ENCODE results near the gene NFKB2.

Gene NFKB2

DNA sequence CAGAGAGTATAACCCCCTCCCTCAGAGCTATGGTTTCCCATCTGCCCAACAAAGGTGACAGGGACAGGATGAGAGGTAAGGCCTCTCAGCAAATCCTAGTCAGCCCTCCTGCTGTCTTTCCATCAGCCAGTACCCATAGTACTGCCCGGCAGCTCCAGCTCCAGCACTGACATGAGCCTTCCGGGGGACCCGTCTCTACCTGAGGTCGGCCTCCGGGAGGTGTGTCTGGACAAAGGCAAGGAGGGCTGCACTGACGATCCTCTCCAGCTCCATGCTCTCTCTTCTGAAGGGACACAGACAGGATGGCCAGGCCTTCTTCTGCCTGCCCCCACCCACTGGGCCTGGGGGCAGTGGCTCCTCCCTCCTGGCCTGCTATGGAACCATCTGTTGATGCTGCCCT lies 29.4 kb downstream of the NFKB2 start:
- no peak for DNase-seq

DNA sequence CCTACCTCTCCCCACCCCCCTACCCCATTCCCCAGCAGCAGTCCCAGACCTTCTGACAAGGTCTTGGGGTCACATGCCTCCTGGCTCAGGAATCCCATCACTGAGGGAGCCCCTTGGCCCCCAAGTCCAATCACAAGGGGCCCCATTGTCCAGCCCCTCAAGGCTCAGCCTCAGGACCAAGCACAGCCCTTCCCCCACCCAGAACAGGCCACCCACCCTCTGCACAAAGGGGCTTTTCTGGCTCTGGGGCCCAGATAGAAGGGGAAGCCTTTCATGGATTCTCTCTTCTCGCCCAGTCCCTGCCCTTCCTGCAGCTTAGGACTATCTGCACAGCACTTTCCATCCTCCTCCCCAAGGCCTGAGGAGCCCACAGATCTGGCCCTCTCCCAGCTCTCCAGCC lies 29.9 kb downstream of the NFKB2 start:
- DNase-seq = no peak

DNA sequence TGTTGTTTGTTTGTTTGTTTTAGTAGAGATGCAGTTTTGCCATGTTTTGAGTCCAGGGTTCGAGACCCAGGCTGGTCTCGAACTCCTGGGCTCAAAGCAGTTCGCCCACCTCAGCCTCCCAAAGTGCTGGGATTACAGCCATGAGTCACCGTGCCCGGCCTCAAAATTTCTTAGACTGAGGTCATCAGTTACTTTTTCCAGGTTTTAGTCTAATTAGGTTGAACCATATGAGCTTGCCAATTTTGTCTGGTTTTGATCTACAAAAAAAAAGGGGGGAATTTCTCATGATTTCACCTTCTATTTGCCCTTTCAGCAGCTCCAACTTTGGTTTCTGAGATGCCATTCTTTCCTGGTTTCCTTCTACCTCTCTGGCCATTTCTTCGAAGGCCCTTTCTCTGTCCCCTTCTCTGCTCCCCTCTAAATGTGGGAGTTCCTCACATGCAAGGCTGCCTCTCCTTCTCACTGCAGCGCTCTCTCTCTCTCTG lies 31.3 kb downstream of the NFKB2 start:
- DNase-seq = no peak

DNA sequence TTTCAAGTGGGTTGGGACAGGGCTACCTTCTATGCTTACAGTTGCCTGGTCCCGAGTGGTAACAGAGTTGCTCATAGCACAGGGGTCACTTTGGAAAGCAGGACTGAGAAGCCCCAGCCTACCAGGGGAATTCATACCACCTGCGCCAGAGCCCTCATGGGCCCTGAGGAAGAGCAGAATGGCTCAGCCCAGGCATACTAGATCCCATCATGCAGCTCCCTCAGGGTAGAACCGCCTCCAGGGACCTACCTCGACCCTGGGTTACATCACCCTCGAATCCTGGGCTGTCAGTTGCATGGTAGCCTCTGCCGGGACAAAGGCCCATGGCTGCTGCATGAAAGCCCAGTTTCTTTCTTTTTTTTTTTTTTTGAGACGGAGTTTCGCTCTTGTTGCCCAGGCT lies 34.0 kb downstream of the NFKB2 start:
- DNase-seq = no peak

DNA sequence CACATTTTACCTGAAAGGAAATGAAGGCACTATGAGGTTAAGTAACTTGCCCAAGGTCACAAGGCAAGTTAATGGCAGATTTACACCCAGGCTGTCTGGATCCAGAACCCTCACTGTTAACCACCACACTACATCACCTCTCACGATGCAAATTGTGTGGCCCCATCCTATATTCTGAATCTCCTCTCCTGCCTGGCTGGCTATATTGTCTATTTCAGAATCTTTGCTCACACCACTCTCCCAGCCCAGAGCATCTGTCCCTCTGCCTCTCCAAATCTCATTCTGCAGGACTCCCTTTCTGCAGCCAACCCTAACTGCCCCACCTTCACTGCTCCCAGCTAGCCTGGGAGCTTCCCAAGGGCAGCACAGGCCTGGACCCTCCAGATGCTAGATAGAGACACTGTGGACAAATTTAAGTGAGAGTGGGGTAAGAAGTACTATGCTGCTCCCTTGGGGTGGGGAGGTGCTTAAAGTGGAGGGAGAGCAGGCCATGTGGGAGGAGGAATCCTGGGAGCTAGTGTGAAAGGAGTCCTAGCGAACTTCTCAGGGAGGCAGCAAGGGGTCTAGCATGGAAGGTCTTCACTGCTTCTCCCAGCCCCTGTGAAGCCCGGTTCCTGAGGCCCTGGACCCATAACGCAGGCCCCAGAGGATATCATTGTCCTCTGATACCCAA lies 36.1 kb downstream of the NFKB2 start:
- no peak for DNase-seq

DNA sequence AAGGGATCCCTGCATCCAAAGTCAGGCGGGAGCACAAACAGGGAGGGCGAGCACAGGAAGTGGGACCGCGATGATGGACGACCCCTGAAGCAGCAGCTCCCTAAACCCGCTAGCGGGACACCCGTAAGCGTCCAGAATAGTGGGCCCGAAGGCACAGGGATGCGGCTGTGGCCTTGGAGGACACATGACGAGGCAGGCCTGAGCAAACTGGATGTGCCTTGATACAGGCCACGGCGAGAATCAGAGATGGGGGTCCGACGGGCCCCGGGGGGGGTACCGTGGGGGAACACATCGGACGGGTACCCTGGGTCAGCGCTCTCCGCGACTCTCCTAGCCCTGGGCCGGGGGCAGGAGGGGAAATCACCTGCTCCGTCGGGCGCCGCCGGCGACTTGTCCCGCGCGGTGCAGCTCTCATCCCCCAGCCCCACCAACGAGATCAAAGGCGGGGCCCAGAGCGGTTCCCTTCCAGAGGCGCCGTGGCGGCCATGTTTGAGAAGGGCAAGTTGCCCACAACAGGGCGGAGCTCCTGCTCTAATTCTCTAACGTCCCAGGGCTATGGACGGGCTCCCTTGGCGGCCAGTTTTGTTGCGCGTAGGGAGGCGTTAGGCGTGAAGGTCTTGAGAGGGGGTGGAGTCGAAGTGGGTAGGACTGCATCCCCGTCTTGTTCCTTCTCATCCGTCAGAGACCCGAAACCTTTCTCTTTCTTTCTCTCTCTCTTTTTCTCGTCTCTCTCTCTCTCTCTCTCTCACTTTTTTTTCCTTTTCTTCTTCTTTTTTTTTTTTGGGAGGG lies 36.9 kb downstream of the NFKB2 start, which contains the start of gene CUEDC2:
Gene CUEDC2, minus strand, starts transcription at position 413 of the 789 bp plus-strand sequence. CDS start 7,386 bp downstream, outside the sequence.
- peak; percentile 97 for DNase-seq

DNA sequence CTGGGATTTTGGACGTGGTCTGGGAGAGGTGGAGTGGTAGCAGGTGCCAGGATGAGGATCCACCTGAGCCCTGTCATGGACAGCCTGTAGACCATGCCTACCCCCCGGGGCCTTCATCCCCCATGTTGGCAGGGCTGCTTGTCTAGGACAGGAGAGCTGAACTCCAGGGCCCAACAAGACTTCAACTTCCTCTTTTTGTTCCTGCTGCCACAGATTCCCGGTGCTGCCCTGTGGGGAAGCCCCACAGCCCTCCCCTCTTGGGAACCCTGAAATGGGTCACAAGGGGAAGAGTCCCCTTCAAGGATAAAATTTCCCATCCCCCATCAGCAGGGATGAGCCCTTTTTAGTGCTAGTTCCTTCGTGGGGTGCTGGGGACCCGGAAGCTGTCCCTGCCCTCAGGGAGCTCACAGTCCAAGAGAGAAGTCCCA lies 38.1 kb downstream of the NFKB2 start:
- no peak for DNase-seq

DNA sequence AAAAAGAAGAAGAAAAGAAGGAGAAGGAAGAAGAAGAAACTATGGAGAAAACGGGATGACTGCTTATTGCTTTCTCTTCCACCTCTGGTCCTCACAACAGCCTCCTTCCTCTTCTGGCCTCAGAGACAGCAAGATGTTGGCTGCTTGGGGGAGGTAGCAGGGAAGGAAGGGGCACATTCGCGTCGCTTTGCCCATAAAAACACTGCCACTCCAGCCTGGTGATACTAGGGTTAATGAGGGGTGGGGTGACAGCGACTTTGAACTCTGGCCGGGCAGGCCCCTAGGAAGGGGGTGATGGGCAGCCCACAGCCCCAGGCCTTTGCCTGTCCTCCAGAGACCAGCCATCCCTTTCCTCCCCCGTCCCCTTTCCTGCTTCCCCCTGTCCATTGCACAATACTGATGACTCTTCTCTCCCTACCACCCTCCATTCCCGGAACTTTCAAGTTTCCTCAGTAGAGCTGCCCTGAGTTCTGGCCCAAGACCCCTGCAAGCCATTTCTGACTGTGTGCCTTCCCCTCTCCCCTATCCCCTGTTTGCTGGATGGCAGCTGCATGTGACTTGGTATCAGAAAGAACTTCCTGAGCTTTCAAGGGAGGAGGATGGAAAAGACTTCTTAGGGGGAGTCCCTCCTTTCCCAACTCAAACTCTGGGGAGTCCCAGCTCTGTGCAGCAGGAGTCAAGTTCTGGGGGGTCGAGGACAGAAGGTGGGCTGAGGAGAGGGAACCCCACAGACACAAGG lies 39.1 kb downstream of the NFKB2 start:
- DNase-seq = no peak

DNA sequence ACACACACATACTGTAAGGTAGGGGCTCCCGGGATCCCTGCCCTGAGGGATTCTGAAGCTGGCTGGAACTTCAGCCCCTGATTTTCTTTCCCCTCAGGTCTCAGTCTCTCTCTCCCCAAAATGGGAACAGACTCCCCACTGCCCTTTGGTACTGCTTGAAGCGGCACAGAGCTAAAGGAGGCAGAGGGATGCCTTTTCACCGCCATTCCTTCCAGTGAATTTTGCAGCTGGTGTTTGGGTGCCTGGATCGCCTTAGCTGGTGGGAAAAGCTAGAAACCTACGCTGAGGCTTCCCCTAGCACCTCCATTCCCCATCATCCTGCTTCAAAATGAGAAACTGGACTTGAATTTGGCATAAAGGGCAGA lies 39.6 kb downstream of the NFKB2 start:
- DNase-seq = no peak

DNA sequence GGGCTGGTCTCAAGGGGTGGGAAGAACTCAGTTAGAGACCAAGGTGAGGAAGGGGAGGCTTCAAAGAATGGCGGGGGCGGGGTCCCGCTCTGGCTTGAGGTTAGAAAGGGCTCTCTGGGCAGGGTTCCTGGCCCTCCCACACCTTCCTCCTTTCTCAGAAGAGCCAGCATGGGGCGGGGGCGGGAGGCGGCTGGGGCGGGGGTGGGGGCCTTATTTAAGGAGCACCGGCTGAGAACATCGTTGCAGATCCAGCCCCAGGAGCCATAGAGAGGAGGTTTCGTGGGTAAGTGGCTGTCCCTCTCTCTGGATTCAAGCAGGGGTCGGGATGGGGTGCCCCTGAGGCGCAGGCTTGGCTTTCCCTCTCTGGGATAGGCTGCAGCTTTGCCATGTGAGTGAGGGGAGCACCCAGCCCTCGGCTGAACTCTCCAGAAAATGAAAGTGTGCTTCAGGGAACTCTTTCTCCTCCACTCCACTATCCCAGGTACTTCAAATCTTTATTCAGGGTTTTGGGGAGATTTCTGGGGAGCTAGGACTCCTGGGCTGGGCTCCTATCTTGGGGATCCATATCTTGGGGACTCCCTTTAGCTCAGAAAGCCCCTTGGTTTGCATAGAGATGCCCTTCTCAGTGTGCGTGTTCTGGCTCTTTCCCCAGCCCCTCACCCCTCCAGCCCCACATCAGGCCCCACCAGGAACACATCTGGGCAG lies 40.2 kb downstream of the NFKB2 start:
- peak; percentile 42 for DNase-seq

DNA sequence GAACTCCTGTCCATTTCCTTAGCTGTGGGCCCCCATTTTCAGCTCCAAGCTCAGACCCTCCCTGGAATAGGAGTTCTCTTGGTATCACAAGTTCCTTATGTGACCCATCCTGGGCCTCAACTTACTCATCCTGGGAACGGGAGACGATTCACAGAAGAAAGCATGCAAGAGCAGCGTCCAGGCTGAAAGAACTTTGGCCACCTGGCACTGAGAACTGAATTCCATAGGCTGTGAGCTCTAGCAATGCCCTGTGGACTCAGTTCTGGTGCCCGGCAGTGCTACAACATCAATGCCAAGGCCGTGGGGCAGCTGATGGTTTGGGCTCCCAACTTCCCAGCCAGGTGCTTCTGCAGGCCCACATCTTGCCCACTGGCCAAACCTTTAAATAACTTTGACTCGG lies 40.8 kb downstream of the NFKB2 start:
- no peak for DNase-seq

DNA sequence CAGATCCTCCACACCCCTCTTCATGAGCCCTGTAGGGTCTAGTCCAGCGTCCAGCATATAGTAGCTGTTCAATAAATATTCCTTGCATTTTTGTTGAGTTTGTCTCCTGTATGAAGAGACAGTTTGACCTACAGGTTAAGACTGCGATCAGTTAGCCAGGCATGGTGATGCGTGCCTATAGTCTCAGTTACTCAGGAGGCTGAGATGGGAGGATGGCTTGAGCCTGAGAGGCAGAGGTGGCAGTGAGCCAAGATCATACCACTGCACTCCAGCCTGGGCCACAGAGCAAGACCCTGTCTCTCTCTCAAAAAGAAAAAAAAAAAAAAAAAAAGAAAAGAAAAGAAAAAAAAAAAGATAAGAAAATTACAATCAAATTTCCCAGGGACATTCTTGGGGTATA lies 42.0 kb downstream of the NFKB2 start:
- no peak for DNase-seq

DNA sequence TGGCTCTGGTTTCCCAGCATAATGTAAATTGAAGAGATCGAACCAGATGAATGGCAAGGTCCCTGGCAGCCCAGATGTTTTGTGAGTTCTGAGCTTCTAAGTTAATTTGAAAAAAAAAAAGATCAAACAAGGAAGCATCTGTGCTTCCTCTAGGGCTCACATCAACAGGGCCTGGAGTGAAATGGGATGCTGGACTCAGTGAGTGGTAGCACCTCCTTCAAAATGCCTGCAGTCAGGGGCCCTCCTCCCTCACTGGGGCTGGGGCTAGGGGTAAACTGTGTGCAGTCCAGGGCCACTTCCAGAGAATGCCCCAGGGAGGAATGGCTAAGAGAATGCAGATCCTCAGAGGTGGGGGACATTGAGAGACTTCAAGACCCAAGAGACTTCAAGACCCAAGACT lies 42.9 kb downstream of the NFKB2 start:
- no peak for DNase-seq

DNA sequence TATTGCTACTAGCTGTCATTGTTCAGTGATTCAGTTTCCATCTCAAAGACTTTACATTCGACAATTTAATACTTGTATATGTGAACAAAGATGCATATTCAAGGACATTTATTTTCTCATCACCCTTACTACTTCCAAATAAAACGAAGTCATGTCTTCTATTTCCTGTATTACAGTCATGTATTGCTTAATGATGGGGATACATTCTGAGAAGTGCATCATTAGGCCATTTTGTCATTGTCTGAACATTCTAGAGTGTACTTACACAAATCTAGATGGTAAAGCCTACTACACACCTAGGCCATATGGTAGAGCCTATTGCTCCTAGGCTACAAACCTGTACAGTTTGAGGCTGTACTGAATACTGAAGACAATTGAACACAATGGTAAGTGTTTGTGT lies 49.3 kb downstream of the NFKB2 start:
- DNase-seq = no peak

DNA sequence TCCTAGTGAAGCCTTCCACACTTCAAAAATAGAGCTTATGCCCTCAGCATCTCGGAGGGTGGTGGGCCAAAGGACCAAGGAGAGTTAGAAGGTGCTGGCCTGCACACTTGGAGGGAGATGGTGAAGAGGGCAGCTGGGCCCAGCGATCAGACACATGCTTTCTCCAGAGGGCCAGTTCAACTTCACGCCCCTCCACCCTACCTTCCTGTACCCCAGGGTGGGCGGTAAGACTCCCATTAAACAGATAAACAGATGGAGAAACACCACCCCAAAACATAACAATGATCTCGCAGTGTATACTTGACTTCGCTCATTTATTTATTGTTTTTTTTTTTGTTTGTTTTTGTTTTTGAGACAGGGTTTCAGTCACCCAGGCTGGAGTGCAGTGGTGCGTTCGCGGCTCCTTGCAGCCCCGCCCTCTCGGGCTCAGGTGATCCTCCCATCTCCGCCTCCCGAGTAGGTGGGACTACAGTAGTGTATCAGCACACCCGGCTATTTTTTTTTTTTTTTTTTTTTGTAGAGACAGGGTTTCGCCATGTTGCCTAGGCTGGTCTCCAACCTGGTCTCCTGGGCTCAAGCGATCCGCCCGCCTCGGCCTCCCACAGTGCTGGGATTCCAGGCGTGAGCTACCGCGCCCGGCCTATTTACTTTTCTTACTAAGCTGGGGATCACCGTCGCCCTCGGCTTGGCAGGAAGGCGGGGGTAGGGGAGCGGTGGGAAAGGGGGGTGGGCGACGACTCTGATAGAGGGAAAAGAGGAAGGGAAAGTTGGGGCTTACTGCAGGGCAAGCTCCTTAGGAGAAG lies 54.0 kb downstream of the NFKB2 start:
- DNase-seq = peak; percentile 85

DNA sequence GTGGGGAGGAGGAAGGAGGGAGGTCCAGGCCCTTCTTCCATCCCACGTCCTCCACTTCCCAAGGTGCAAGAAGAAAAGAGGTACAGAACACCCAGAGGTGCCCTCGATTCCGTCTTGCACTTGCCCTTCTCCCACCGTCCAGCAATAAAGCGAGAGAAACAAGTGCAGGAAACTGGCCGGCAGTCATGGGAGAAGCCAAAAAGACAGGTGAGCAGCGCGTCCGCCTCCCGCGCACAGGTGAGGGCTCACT lies 54.5 kb downstream of the NFKB2 start:
- no peak for DNase-seq

DNA sequence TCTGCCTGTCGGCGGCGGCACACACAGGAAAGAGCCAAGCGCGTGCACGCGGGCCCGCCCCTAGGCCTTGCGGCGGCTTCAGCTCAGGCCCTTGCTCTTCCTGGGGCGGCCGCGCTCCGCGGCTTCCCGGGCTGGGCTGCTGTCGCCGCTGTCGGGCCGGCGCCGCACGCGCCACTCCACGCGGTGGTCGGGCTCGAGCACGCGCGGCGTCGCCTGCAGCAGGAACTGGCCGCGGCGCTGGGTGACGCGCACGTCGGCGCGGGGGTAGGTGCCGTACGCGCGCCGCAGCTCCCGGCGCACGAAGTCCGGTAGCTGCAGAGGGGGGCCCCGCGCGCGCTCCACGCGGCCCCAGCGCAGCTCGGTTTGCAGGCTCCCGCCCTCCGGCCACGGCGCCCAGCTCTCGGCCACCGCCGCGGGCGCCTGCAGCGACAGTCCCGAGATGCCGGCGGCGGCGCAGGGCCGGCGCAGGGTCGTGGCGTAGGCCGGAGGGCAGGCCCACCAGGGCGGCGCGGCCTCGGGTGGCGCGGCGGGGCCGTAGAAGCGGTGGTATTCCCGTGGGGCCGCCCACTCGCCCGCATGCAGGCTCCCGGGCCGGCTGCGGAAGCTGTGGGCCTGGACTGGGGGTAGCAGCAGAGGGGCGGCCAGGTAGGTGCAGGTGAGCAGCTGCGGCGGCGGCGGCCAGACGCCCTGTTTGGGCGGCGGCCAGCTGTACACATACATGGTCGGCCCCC lies 55.0 kb downstream of the NFKB2 start:
- DNase-seq = peak; percentile 84

DNA sequence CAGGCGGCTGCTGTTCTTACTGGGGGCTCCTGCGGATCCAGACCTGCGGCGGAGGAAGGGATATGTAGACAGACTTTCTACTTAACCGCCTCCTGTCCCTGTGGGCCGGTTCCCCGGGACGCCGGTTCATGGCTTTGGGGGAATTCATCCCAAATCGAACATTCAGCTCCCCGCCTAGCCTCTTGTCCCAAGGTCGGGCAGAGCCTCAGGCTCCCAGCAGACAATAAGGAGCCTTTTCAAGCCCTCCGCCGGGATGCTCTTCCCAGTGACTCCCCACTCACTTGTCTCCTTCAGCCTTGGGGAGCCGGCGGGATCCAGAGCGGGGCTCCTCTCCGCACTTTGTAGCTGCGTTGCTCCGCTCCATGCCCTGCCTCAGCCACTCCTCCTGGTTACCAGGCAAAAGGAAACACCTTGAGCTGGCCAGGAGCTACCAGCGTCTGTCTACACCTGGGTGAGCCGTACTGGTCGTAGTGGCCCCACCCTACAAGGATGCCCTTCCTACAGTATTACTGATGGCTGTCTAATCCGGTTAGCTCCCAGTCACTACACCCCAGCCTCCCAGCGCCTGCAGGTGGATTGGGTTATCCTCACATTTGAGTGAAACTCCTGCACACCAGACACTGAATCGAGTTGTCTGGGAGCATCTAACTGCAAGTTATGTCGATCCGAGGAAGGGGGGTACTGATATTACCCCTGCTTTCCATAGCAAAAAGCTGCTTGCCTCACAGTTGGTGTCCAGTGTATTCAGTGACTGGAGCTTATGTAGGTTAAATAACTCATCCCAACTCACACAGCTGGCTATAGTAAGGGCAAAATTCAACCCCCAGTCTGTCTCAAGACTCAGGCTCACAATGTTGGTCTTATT lies 55.8 kb downstream of the NFKB2 start, which contains the start of gene C10orf95:
Gene C10orf95, minus strand, starts transcription at position 439 of the 865 bp plus-strand sequence. CDS start 450 bp downstream, outside the sequence.
- DNase-seq = peak; percentile 9
